Activated CD8-positive, alpha-beta T cell treated with anti-CD3 and anti-CD28 coated beads for 36 hours (primary cell): Measurements from ENCODE around the gene EPHB6. TPM values are rescaled to one million over a fixed set of nuclear protein-coding genes. Genes with fewer than 3 reads are reported as not detected.

Experiments
- ATAC-seq: fragments of 200-7000 bp; cut with Tn5 transposase; one replicate; pipeline ENCODE4 v1.10.0; 2021; ENCODE audit warnings: mild to moderate bottlenecking, moderate library complexity
- CTCF ChIA-PET: fragments of 350-600 bp; sonication (Branson Sonifier 250); formaldehyde crosslinking; loops from one replicate; lab custom pipeline; 2021; ENCODE audit warnings: antibody characterized with exemption; lab: Charles Lee
- POLR2A ChIA-PET: fragments of 350-600 bp; sonication (Branson Sonifier 250); formaldehyde crosslinking; loops from one replicate; lab custom pipeline; 2021; ENCODE audit warnings: antibody characterized with exemption; lab: Charles Lee
- DNase-seq: peaks from one replicate; pipeline ENCODE4 v3.0.0-alpha.2; 2020
- H3K27ac Mint-ChIP-seq: one replicate; pipeline ENCODE4 v1.8.0; 2021; ENCODE audit warnings: mild to moderate bottlenecking, mixed read lengths
- H3K27me3 Mint-ChIP-seq: one replicate; pipeline ENCODE4 v1.8.0; 2021; ENCODE audit warnings: mixed read lengths
- H3K36me3 Mint-ChIP-seq: one replicate; pipeline ENCODE4 v1.8.0; 2021; ENCODE audit warnings: low read depth, mixed read lengths
- H3K4me1 Mint-ChIP-seq: one replicate; pipeline ENCODE4 v1.8.0; 2021; ENCODE audit warnings: low read depth, mixed read lengths
- H3K4me3 Mint-ChIP-seq: one replicate; pipeline ENCODE4 v1.8.0; 2021; ENCODE audit warnings: mild to moderate bottlenecking, moderate library complexity, mixed read lengths
- H3K9me3 Mint-ChIP-seq: one replicate; pipeline ENCODE4 v1.8.0; 2021; ENCODE audit warnings: mixed read lengths
- intact Hi-C: fragments of 100-400 bp; cut with micrococcal nuclease; formaldehyde crosslinking; loops from one replicate; pipeline ENCODE4 v1.10.0; 2022
- total RNA-seq, 2 experiments: library from RNA; stranded (reverse); gene quantifications; one replicate each; pipeline ENCODE4 v1.2.3, GENCODE V29; 2021
- TF ChIP-seq, protein P1 (sequence below): fragments of 200-600 bp; IDR thresholded peaks from one replicate; pipeline ENCODE4 v1.8.0; 2022; ENCODE audit warnings: antibody characterized with exemption, mild to moderate bottlenecking

EPHB6 gene
- 1 to 10 TPM; 3.5 to 5.5 TPM for total RNA-seq

- peak; percentile 70 for ATAC-seq
- Mint-ChIP-seq H3K36me3 (no peaks in the 10 kb centered on the region), H3K4me3 (peak within 1 kb of the TSS; percentile 95), H3K27me3 (no peaks in the 10 kb centered on the region), H3K4me1 (peaks cover 6% of the 10 kb centered on the region), H3K9me3 (no peaks in the 10 kb centered on the region), H3K27ac (peak within 1 kb of the TSS; percentile 82)
- peak; percentile 58 for DNase-seq
- ChIA-PET POLR2A (interaction anchor here (0.5 to 0.9 kb wide), 6 partner anchors 44 to 657 kb away, joined by 3 to 4 read pairs (median 3); no protein-coding TSS in a partner anchor), CTCF (interaction anchor here (0.8 to 3.2 kb wide), 22 partner anchors 9 to 550 kb away, joined by 3 to 33 read pairs (median 4); no protein-coding TSS in a partner anchor)
- TF ChIP-seq, protein P1, sequence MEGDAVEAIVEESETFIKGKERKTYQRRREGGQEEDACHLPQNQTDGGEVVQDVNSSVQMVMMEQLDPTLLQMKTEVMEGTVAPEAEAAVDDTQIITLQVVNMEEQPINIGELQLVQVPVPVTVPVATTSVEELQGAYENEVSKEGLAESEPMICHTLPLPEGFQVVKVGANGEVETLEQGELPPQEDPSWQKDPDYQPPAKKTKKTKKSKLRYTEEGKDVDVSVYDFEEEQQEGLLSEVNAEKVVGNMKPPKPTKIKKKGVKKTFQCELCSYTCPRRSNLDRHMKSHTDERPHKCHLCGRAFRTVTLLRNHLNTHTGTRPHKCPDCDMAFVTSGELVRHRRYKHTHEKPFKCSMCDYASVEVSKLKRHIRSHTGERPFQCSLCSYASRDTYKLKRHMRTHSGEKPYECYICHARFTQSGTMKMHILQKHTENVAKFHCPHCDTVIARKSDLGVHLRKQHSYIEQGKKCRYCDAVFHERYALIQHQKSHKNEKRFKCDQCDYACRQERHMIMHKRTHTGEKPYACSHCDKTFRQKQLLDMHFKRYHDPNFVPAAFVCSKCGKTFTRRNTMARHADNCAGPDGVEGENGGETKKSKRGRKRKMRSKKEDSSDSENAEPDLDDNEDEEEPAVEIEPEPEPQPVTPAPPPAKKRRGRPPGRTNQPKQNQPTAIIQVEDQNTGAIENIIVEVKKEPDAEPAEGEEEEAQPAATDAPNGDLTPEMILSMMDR = no peak
- intact Hi-C loops = no loop called here
Observed at GRCh38 chr7:142854372-142855113, at the start of gene EPHB6. Gene EPHB6, plus strand, starts transcription at chr7:142855076. Its CDS starts 8,152 bp downstream, at chr7:142863228.

DNA sequence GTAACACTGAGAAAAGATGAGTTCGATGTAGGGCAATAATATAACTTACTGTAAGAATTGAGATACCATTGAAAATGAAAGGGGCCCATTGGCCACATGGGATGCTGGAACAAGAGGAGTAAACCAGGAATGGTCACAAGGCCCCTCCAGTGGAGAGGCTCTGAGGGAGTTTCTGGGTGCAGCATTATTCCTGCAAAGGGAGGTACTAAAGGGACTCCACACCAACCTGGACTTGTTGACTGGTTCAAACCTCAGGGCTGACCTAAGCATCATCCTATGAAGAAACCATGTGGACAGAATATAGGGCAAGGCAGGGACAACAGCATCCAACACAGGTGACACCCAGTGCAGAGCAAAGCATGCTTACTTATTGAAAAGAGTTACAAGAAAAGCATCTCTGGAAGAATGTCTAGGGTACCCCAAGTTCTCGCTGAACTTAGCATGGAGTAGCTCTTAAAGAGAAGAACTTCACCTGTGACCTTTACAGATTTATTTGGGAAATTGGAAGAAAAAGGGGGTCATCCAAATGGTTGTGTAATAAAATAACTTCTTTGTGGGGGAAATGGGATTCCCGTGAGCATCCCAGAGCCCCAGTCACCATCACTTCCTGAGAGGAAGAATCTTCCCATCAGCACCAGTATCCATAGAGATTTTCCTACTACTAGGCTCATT is 49.4 kb upstream of the EPHB6 start:
- ChIA-PET CTCF (no interaction called here), POLR2A (interaction anchor here (0.8 to 25.3 kb wide), 3 partner anchors 13 to 477 kb away, joined by 3 to 1391 read pairs (median 4); no protein-coding TSS in a partner anchor)
- DNase-seq (peak; percentile 12), ATAC-seq (no peak)
- intact Hi-C loops = loop anchor here (5.0 to 10.0 kb wide), 3 partner anchors 268 to 501 kb away; no protein-coding TSS in a partner anchor
- peaks cover 94% of the 10 kb centered on the region for H3K4me1 Mint-ChIP-seq
- H3K4me3 Mint-ChIP-seq = peak overlapping the region; percentile 100
- peaks cover 52% of the 10 kb centered on the region for H3K36me3 Mint-ChIP-seq
- no peaks in the 10 kb centered on the region for H3K27me3 Mint-ChIP-seq
- H3K27ac Mint-ChIP-seq = peak overlapping the region; percentile 97
- TF ChIP-seq, protein P1 = no peak
- no peaks in the 10 kb centered on the region for H3K9me3 Mint-ChIP-seq

- Mint-ChIP-seq H3K36me3 (peaks cover 47% of the 10 kb centered on the region), H3K4me3 (peak overlapping the region; percentile 100), H3K4me1 (peaks cover 92% of the 10 kb centered on the region), H3K27ac (peak overlapping the region; percentile 97), H3K27me3 (no peaks in the 10 kb centered on the region), H3K9me3 (no peaks in the 10 kb centered on the region)
- POLR2A ChIA-PET = interaction anchor here (1.4 to 25.3 kb wide), 2 partner anchors 13 to 482 kb away, joined by 3 to 1391 read pairs; no protein-coding TSS in a partner anchor
- intact Hi-C loops = loop anchor here (5.0 to 10.0 kb wide), 3 partner anchors 269 to 501 kb away; no protein-coding TSS in a partner anchor
- TF ChIP-seq, protein P1 = no peak
- ATAC-seq = no peak
- no peak for DNase-seq
- CTCF ChIA-PET = interaction anchor here (6.1 kb wide), 1 partner anchor 7 kb away, joined by 145 read pairs; no protein-coding TSS in a partner anchor
Observed at GRCh38 chr7:142806022-142806356, 48.9 kb upstream of the EPHB6 start.

- intact Hi-C loops = loop anchor here (5.0 to 10.0 kb wide), 3 partner anchors 270 to 502 kb away; no protein-coding TSS in a partner anchor
- peak overlapping the region; percentile 97 for H3K27ac Mint-ChIP-seq
- H3K4me3 Mint-ChIP-seq = peak overlapping the region; percentile 100
- ChIA-PET POLR2A (interaction anchor here (0.8 to 25.3 kb wide), 6 partner anchors 14 to 487 kb away, joined by 3 to 1391 read pairs (median 5); no protein-coding TSS in a partner anchor), CTCF (interaction anchor here (2.6 to 8.6 kb wide), 4 partner anchors 8 to 504 kb away, joined by 12 to 145 read pairs (median 88); no protein-coding TSS in a partner anchor)
- DNase-seq (no peak), ATAC-seq (no peak)
- H3K36me3 Mint-ChIP-seq = peaks cover 38% of the 10 kb centered on the region
- H3K27me3 Mint-ChIP-seq = no peaks in the 10 kb centered on the region
- TF ChIP-seq, protein P1 = no peak
- no peaks in the 10 kb centered on the region for H3K9me3 Mint-ChIP-seq
- peaks cover 93% of the 10 kb centered on the region for H3K4me1 Mint-ChIP-seq
Observed at GRCh38 chr7:142806957-142807356, 47.9 kb upstream of the EPHB6 start.
